ENCODE results near the gene LILRA2. TPM values are rescaled to one million over a fixed set of nuclear protein-coding genes. Genes with fewer than 3 reads are reported as not detected.

The LILRA2 gene
- total and polyA plus RNA-seq, 2 of the 13 experiments (the other 11 are each of a cell fraction or from before 2014, with no cell fraction given), result 0.53 TPM; not detected in 1

GRCh38 chr19:54554896-54555295 is 18.7 kb upstream of the LILRA2 start (continued):
- TF ChIP-seq HINFP (CRISPR knock-in tag; IDR thresholded peaks at IDR 0.05; ENCODE audit: low read depth) (no peak), SRF (IDR thresholded peaks at IDR 0.05; ENCODE audit: low read depth, low read length) (no peak)

- no TSS peak for BruUV-seq (replicated peaks)
- no peaks in the 10 kb centered on the region for H3K79me2 ChIP-seq (ENCODE audit: insufficient read depth, low read length)
- CTCF ChIA-PET (ENCODE audit: low intra/inter-chr PET ratio, low total read pairs), result no interaction called here
- H3K4me3 ChIP-seq (replicated peaks in 1 of 3; ENCODE audit: insufficient read depth in 1 of 3, low read depth in 2 of 3, low read length in 3 of 3), result no peak overlapping the region
- intact Hi-C loops (cut with micrococcal nuclease; ENCODE audit: unreplicated experiment) (no loop called here), in situ Hi-C loops (cut with HindIII; ENCODE audit: extremely low pct_ligation_motif_present, low pct_unique_long_range_greater_than_20kb) (no loop called here)
- H3K27ac ChIP-seq (ENCODE audit: extremely low read length, insufficient read depth, low read length), result no peak overlapping the region
- FAIRE-seq (no peak), ATAC-seq (no peak), DNase-seq (ENCODE audit: low spot score) (no peak)
- no peak overlapping the region for H3K9ac ChIP-seq (ENCODE audit: insufficient read depth, low read depth, low read length)
- H3K27me3 ChIP-seq (ENCODE audit: control insufficient read depth in 1 of 2, insufficient read depth in 2 of 2, low read length in 2 of 2), result no peaks in the 10 kb centered on the region; a peak in 1 of 5 replicates
- no peaks in the 10 kb centered on the region for H3K4me1 ChIP-seq (ENCODE audit: insufficient read depth, low read length)
- H2AFZ ChIP-seq (ENCODE audit: low read length), result no peak overlapping the region
- 0% methylated on average over 1 of the region's 1 CpG for WGBS (ENCODE audit: low lambda C conversion rate)
- no peaks in the 10 kb centered on the region for H4K20me1 ChIP-seq (ENCODE audit: insufficient read depth, low read length)
- no peak overlapping the region for H3K4me2 ChIP-seq (ENCODE audit: low read depth, low read length)
- no peaks in the 10 kb centered on the region for H3K9me3 ChIP-seq (ENCODE audit: low read length)
- no peak for TF ChIP-seq RARG (CRISPR knock-in tag; IDR thresholded peaks at IDR 0.05; ENCODE audit: low read depth)
- no peak for TF ChIP-seq ZFX (CRISPR knock-in tag; IDR thresholded peaks at IDR 0.05; ENCODE audit: low read depth)
- TF ChIP-seq FOXP4 (CRISPR knock-in tag; IDR thresholded peaks at IDR 0.05), result no peak
- TF ChIP-seq MTA1 (CRISPR knock-in tag; IDR thresholded peaks at IDR 0.05; ENCODE audit: borderline replicate concordance), result no peak
- no peak for TF ChIP-seq ZNF558 (CRISPR knock-in tag; IDR thresholded peaks at IDR 0.05; ENCODE audit: borderline replicate concordance)
- TF ChIP-seq WIZ (CRISPR knock-in tag; IDR thresholded peaks at IDR 0.05), result no peak
- TF ChIP-seq ZSCAN20 (CRISPR knock-in tag; IDR thresholded peaks at IDR 0.05; ENCODE audit: borderline replicate concordance), result no peak
- TF ChIP-seq ZNF772 (CRISPR knock-in tag; IDR thresholded peaks at IDR 0.05), result no peak
- TF ChIP-seq TCF12 (IDR thresholded peaks at IDR 0.05), result no peak
- TF ChIP-seq TCF12 (CRISPR knock-in tag; IDR thresholded peaks at IDR 0.05), result no peak
- TF ChIP-seq NFIC (IDR thresholded peaks at IDR 0.05; ENCODE audit: low read length), result no peak
- TF ChIP-seq PPARG (CRISPR knock-in tag; conservative IDR thresholded peaks at IDR 0.05), result no peak
- no peak for TF ChIP-seq ZFAT (CRISPR knock-in tag; conservative IDR thresholded peaks at IDR 0.05)
- TF ChIP-seq TIGD3 (CRISPR knock-in tag; IDR thresholded peaks at IDR 0.05; ENCODE audit: borderline replicate concordance), result no peak
- TF ChIP-seq U2AF1 (optimal IDR thresholded peaks at IDR 0.05; ENCODE audit: low read depth, low read length), result no peak
- TF ChIP-seq FOSL2 (CRISPR knock-in tag; IDR thresholded peaks at IDR 0.05), result no peak
- POLR2A ChIA-PET, result no interaction called here
- H3K36me3 ChIP-seq (replicated peaks in 1 of 2; ENCODE audit: control insufficient read depth in 1 of 2, insufficient read depth in 2 of 2, low read length in 2 of 2), result no peaks in the 10 kb centered on the region
These were observed 17.4 kb upstream of the LILRA2 start for GRCh38 chr19:54556194-54556593.
